Measurements from ENCODE around the gene MORN5.

Gene MORN5

DNA sequence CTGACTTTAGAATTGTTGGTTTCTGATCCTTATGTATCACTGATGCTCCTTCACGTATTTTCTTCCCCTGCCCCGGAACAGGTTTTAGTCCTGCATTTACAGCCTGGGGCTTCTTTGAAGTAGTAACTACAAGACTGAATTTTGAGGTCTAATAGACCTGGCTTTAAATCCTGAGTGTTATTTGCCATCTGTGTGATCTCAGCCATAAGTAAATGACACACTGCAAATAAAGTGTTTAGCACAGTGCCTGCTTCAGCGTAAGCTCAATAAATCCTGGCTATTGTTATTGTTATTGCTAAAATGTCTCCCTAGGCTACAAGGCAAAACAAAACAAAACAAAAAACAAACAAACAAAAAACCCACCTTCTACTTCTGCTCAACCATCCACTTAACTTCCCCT is 84.6 kb downstream of the MORN5 start:
- no peak for DNase-seq

DNA sequence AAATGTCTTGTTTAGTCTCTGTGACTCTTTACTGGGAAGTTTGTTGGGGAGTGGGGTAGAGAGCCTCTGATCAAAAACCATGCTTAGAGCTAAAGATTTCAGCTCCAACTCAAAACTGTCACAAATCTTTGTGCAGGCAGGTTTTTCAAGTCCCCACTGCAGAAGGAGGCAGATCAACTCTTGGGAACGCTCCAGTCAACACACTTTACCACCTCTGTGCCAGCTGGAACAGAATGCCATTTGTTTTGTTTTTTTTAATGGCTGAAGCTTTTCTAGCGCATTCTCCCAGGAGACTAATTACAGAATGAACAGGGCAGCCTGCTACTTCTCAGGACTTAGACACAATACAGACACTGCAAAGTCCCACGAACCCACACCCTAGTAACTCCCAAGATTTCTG is 87.0 kb downstream of the MORN5 start:
- DNase-seq: no peak

DNA sequence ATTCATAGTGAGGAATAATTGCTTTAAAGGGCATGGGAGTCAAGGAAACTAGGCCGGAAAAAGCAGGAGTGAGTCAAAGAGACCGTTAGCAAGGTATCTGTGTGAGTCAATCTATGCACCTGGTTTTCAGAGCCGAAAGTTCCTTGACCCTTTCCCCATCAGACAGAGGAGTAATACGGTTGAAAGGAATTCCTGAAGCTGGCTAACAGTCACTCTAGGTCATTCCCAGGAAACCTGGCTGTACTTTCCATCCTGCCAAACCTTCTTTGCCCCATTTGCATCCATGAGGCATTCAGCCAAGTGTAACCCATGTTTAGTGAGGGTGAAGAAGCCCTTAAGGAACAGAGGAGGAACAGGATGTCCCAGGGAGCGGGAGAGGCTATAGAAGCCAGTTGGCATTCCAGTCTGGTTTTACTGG is 88.7 kb downstream of the MORN5 start:
- no peak for DNase-seq
